Natural killer cell (primary cell): ENCODE data around the gene USP36. TPM values are rescaled to one million over a fixed set of nuclear protein-coding genes. Genes with fewer than 3 reads are reported as not detected.

Experiments
- ATAC-seq, 3 donors: fragments of 150-1000 bp in 2 of 3; fragments of 200-7000 bp in 1 of 3; cut with Tn5 transposase; 1 replicate in 1 of 3; 2 replicates in 2 of 3; pipeline ENCODE4 v1.10.0; 2021; ENCODE audit warnings: mild to moderate bottlenecking in 2 of 3, moderate library complexity in 2 of 3
- DNase-seq, 2 donors: peaks; one replicate each; pipeline versions ENCODE4 v3.0.0 to v3.0.0-alpha.2; 2013 to 2021; ENCODE audit warnings: mixed read lengths in 1 of 2
- H3K27ac ChIP-seq: one replicate; pipeline ENCODE4 v1.5.1; 2013; ENCODE audit warnings: mild to moderate bottlenecking, low read length
- H3K27me3 ChIP-seq: one replicate; pipeline ENCODE4 v1.6.1; 2013; ENCODE audit warnings: low read length; ENCODE audit not compliant: control insufficient read depth, insufficient read depth
- H3K36me3 ChIP-seq: one replicate; pipeline ENCODE4 v1.6.1; 2013; ENCODE audit warnings: low read length; ENCODE audit not compliant: control insufficient read depth, insufficient read depth
- H3K4me1 ChIP-seq: one replicate; pipeline ENCODE4 v1.6.1; 2013; ENCODE audit warnings: low read length; ENCODE audit not compliant: control insufficient read depth, insufficient read depth
- H3K4me3 ChIP-seq: one replicate; pipeline ENCODE4 v1.5.1; 2013; ENCODE audit warnings: low read length
- H3K9me3 ChIP-seq: one replicate; pipeline ENCODE4 v1.6.1; 2013; ENCODE audit warnings: low read length; ENCODE audit not compliant: control insufficient read depth, insufficient read depth
- H3K27ac Mint-ChIP-seq, 2 donors: one replicate each; pipeline ENCODE4 v1.8.0; 2022; ENCODE audit warnings: mild to moderate bottlenecking in 2 of 2, mixed read lengths in 2 of 2, moderate library complexity in 1 of 2
- H3K27me3 Mint-ChIP-seq, 2 donors: one replicate each; pipeline ENCODE4 v1.8.0; 2022; ENCODE audit warnings: low read depth in 2 of 2, mixed read lengths in 2 of 2
- H3K36me3 Mint-ChIP-seq: one replicate; pipeline ENCODE4 v1.8.0; 2022; ENCODE audit warnings: mixed read lengths
- H3K4me1 Mint-ChIP-seq, 2 donors: one replicate each; pipeline ENCODE4 v1.8.0; 2022; ENCODE audit warnings: mixed read lengths in 2 of 2
- H3K4me3 Mint-ChIP-seq: one replicate; pipeline ENCODE4 v1.8.0; 2022; ENCODE audit warnings: mild to moderate bottlenecking, moderate library complexity, mixed read lengths
- H3K9me3 Mint-ChIP-seq, 2 donors: one replicate each; pipeline ENCODE4 v1.8.0; 2022; ENCODE audit warnings: mixed read lengths in 2 of 2
- CTCF ChIP-seq: fragments of 200-600 bp; IDR thresholded peaks from one replicate; pipeline ENCODE4 v1.8.0; 2022; ENCODE audit warnings: antibody characterized with exemption
- WGBS: methylation state at CpG from one replicate; pipeline ENCODE4 v1.1.7; 2013; ENCODE audit warnings: missing lambda C conversion rate; ENCODE audit not compliant: insufficient coverage; 5-methylcytosine and 5-hydroxymethylcytosine counted together
- intact Hi-C: fragments of 100-400 bp; cut with micrococcal nuclease; formaldehyde crosslinking; loops from one replicate; pipeline ENCODE4 v1.14.2; 2022
- total RNA-seq, 4 donors: library from RNA; stranded (reverse); fragments of 120-200 nt in 1 of 4; gene quantifications; one replicate each; pipeline versions ENCODE4 v1.2.3 to v1.2.4, GENCODE V29; 2013 to 2022

The USP36 gene
- total RNA-seq, 3 donors from 2014 or later (not counting 1 experiment from before 2014, with no cell fraction given) = 241 to 304 (median 270) TPM

GRCh38 chr17:78847052-78847451 is 6.4 kb upstream of the USP36 start:
- no peak overlapping the region for H3K4me3 Mint-ChIP-seq
- peak in 1 of 3 donors; percentile 21 for ATAC-seq
- Histone ChIP-seq H3K36me3 (no peaks in the 10 kb centered on the region), H3K9me3 (no peaks in the 10 kb centered on the region), H3K27me3 (no peaks in the 10 kb centered on the region), H3K4me1 (no peaks in the 10 kb centered on the region), H3K27ac (no peak overlapping the region), H3K4me3 (no peak overlapping the region)
- H3K27ac Mint-ChIP-seq = no peak overlapping the region
- intact Hi-C loops = no loop called here
- TF ChIP-seq CTCF = no peak
- no peak for DNase-seq
- H3K36me3 Mint-ChIP-seq = no peaks in the 10 kb centered on the region
- no peaks in the 10 kb centered on the region for H3K27me3 Mint-ChIP-seq
- no peaks in the 10 kb centered on the region for H3K9me3 Mint-ChIP-seq
- no peaks in the 10 kb centered on the region for H3K4me1 Mint-ChIP-seq
- 83% methylated on average over 1 of the region's 3 CpGs for WGBS

- ATAC-seq = no peak
- no peak overlapping the region for H3K4me3 ChIP-seq
- H3K4me1 ChIP-seq = peaks cover 13% of the 10 kb centered on the region
- WGBS = 62% methylated on average over 9 of the region's 9 CpGs
- intact Hi-C loops = no loop called here
- Mint-ChIP-seq H3K27ac (peak overlapping the region in 1 of 2 donors; percentile 19), H3K4me1 (peaks cover 11 to 14% of the 10 kb centered on the region in 2 donors), H3K4me3 (no peak overlapping the region), H3K27me3 (no peaks in the 10 kb centered on the region), H3K9me3 (no peaks in the 10 kb centered on the region), H3K36me3 (no peaks in the 10 kb centered on the region)
- H3K27me3 ChIP-seq = no peaks in the 10 kb centered on the region
- H3K27ac ChIP-seq = no peak overlapping the region
- DNase-seq = no peak
- no peak for TF ChIP-seq CTCF
- no peaks in the 10 kb centered on the region for H3K9me3 ChIP-seq
- H3K36me3 ChIP-seq = no peaks in the 10 kb centered on the region
Observed at GRCh38 chr17:78844301-78845005, 3.8 kb upstream of the USP36 start.

- H3K4me1 ChIP-seq = peaks cover 25% of the 10 kb centered on the region
- intact Hi-C loops = no loop called here
- Mint-ChIP-seq H3K4me3 (no peak overlapping the region), H3K27ac (peak overlapping the region in 1 of 2 donors; percentile 92), H3K36me3 (no peaks in the 10 kb centered on the region), H3K27me3 (no peaks in the 10 kb centered on the region), H3K4me1 (peaks cover 23 to 26% of the 10 kb centered on the region in 2 donors), H3K9me3 (no peaks in the 10 kb centered on the region)
- H3K27ac ChIP-seq = no peak overlapping the region
- TF ChIP-seq CTCF = peak; percentile 71
- H3K27me3 ChIP-seq = no peaks in the 10 kb centered on the region
- no peaks in the 10 kb centered on the region for H3K9me3 ChIP-seq
- DNase-seq (peak; percentile 46 to 84), ATAC-seq (no peak)
- WGBS = 79% methylated on average over 10 of the region's 10 CpGs
- H3K36me3 ChIP-seq = peaks cover 2% of the 10 kb centered on the region
- H3K4me3 ChIP-seq = no peak overlapping the region
Observed at GRCh38 chr17:78842881-78843565, 2.4 kb upstream of the USP36 start.
